Esophagus muscularis mucosa (tissue), 4 donors: ENCODE results near the gene ZSCAN18. TPM values are rescaled to one million over a fixed set of nuclear protein-coding genes. Genes with fewer than 3 reads are reported as not detected.
A peak's percentile ranks its signal among the peaks of the same experiment; 100 is the strongest.

Experiments
- DNase-seq: peaks from one replicate; pipeline ENCODE4 v3.0.0-alpha.2; 2017; ENCODE audit errors: extremely low spot score
- H3K27ac ChIP-seq, 4 donors: fragments of 200-600 bp; sonication (generic); replicated peaks in 1 of 4; 1 replicate in 3 of 4; 2 replicates in 1 of 4; pipeline ENCODE4 v1.5.1; 2016 to 2019; ENCODE audit warnings: mild to moderate bottlenecking in 1 of 4
- H3K27me3 ChIP-seq, 4 donors: fragments of 200-600 bp; sonication (generic); one replicate each; pipeline versions ENCODE4 v1.5.1 to v1.6.0; 2016 to 2019
- H3K36me3 ChIP-seq, 4 donors: fragments of 200-600 bp; sonication (generic); one replicate each; pipeline ENCODE4 v1.5.1; 2016 to 2019
- H3K4me1 ChIP-seq, 4 donors: fragments of 200-600 bp; sonication (generic); one replicate each; pipeline ENCODE4 v1.5.1; 2016 to 2019
- H3K4me3 ChIP-seq, 4 donors: fragments of 200-600 bp; sonication (generic); 1 replicate in 2 of 4; 2 replicates in 2 of 4; pipeline ENCODE4 v1.5.1; 2016 to 2019; ENCODE audit warnings: mild to moderate bottlenecking in 4 of 4, moderate library complexity in 1 of 4
- H3K9me3 ChIP-seq, 4 donors: fragments of 200-600 bp; sonication (generic); 1 replicate in 3 of 4; 2 replicates in 1 of 4; pipeline ENCODE4 v1.5.1; 2016 to 2019
- CTCF ChIP-seq, 3 experiments: fragments of 200-600 bp in 2 of 3; fragments of 450-650 bp in 1 of 3; sonication (generic) in 2 of 3; IDR thresholded peaks; one replicate each; pipeline ENCODE4 v1.5.1; 2017 to 2019; ENCODE audit warnings: antibody characterized with exemption in 3 of 3, mild to moderate bottlenecking in 2 of 3, moderate library complexity in 1 of 3
- EP300 ChIP-seq: sonication (generic); formaldehyde crosslinking; IDR thresholded peaks from one replicate; pipeline ENCODE4 v1.6.1; 2017; ENCODE audit warnings: antibody characterized with exemption
- POLR2A ChIP-seq: fragments of 450-650 bp; IDR thresholded peaks from one replicate; pipeline ENCODE4 v1.6.1; 2017; ENCODE audit warnings: antibody characterized with exemption, moderate library complexity, mild to moderate bottlenecking, low read depth
- POLR2AphosphoS5 ChIP-seq, 2 donors: sonication (generic); formaldehyde crosslinking; IDR thresholded peaks; one replicate each; pipeline ENCODE4 v1.6.1; 2017; ENCODE audit warnings: antibody characterized with exemption in 2 of 2
- WGBS: methylation state at CpG from one replicate; pipeline ENCODE4 v1.1.5; 2018; 5-methylcytosine and 5-hydroxymethylcytosine counted together
- intact Hi-C: fragments of 100-400 bp; cut with DNase I; formaldehyde crosslinking; loops from one replicate; pipeline ENCODE4 v1.15.1; 2023
- total RNA-seq, 4 donors: library from RNA; depleted of rRNA; stranded (reverse); fragments of >200 nt; gene quantifications; one replicate each; pipeline versions ENCODE4 v1.1.0 to v1.2.1, GENCODE V29; 2016

ZSCAN18 gene
- total RNA-seq, 4 donors from 2014 or later = 93.0 to 141 (median 124) TPM

GRCh38 chr19:58096884-58097283 is 1.1 kb downstream of the ZSCAN18 start:
- Histone ChIP-seq H3K27me3 (no peaks in the 10 kb centered on the region), H3K9me3 (peaks cover 0 to 24% (median 11%) of the 10 kb centered on the region in 4 donors), H3K27ac (peak overlapping the region in 3 of 4 donors; percentile 93 to 96 (median 96)), H3K36me3 (peaks cover 0 to 28% (median 3%) of the 10 kb centered on the region in 4 donors), H3K4me3 (peak overlapping the region; percentile 70 to 97 (median 76)), H3K4me1 (peaks cover 19 to 29% (median 27%) of the 10 kb centered on the region in 4 donors)
- intact Hi-C loops = loop anchor here (10.0 kb wide), 1 partner anchor 82 kb away; no protein-coding TSS in a partner anchor
- no peak for TF ChIP-seq CTCF (IDR thresholded peaks at IDR 0.05)
- TF ChIP-seq POLR2AphosphoS5 (IDR thresholded peaks at IDR 0.05) = no peak
- TF ChIP-seq POLR2A = no peak
- no peak for TF ChIP-seq EP300
- 84% methylated on average over 13 of the region's 13 CpGs for WGBS
- no peak for DNase-seq

GRCh38 chr19:58095328-58095727 is 2.7 kb downstream of the ZSCAN18 start:
- Histone ChIP-seq H3K4me3 (no peak overlapping the region), H3K4me1 (peaks cover 19 to 29% (median 27%) of the 10 kb centered on the region in 4 donors)
- intact Hi-C loops = loop anchor here (10.0 kb wide), 1 partner anchor 81 kb away; no protein-coding TSS in a partner anchor

DNA sequence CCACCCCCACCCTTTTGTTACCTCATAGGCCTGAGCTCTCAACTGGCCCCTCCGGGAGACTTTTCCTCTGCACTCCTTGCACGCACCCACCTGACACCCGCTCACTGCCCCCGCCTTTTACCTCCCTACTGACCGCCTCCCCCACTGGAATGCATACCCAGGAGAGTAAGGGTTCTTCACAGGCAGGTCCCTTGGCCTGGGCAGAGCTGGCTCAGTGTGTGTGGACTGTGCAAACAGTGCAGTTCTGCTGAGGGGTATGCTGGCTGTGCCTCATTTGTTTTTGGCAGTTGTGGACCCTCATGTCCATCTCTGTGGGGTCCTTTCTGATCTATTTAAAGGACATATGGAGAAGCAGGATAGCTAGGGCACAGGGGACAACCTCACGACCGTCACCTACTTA is 5.0 kb downstream of the ZSCAN18 start:
- TF ChIP-seq POLR2A (no peak), EP300 (no peak), POLR2AphosphoS5 (IDR thresholded peaks at IDR 0.05) (no peak), CTCF (IDR thresholded peaks at IDR 0.05) (no peak)
- WGBS = 92% methylated on average over 7 of the region's 7 CpGs
- intact Hi-C loops = loop anchor here (10.0 kb wide), 1 partner anchor 78 kb away; no protein-coding TSS in a partner anchor

More at GRCh38 chr19:58095328-58095727, 2.7 kb downstream of the ZSCAN18 start:
- no peak for TF ChIP-seq EP300
- TF ChIP-seq POLR2A = no peak
- no peak for TF ChIP-seq POLR2AphosphoS5 (IDR thresholded peaks at IDR 0.05)
- TF ChIP-seq CTCF (IDR thresholded peaks at IDR 0.05) = no peak
- no peak overlapping the region for H3K27ac ChIP-seq
- H3K9me3 ChIP-seq = peaks cover 0 to 26% (median 11%) of the 10 kb centered on the region in 4 donors
- DNase-seq = no peak
- WGBS = 100% methylated on average over 6 of the region's 10 CpGs
- H3K36me3 ChIP-seq = peaks cover 0 to 36% (median 3%) of the 10 kb centered on the region in 4 donors
- H3K27me3 ChIP-seq = no peaks in the 10 kb centered on the region

GRCh38 chr19:58091251-58091995 is 6.6 kb downstream of the ZSCAN18 start:
- no peaks in the 10 kb centered on the region for H3K27me3 ChIP-seq

More for the DNA sequence above, 5.0 kb downstream of the ZSCAN18 start:
- H3K36me3 ChIP-seq = peaks cover 7 to 54% (median 16%) of the 10 kb centered on the region in 4 donors
- peaks cover 12 to 24% (median 21%) of the 10 kb centered on the region in 4 donors for H3K4me1 ChIP-seq
- no peak overlapping the region for H3K27ac ChIP-seq
- H3K9me3 ChIP-seq = peaks cover 0 to 42% (median 17%) of the 10 kb centered on the region in 4 donors
- H3K27me3 ChIP-seq = no peaks in the 10 kb centered on the region
- DNase-seq = no peak
- no peak overlapping the region for H3K4me3 ChIP-seq

More at GRCh38 chr19:58091251-58091995, 6.6 kb downstream of the ZSCAN18 start:
- H3K4me3 ChIP-seq = no peak overlapping the region
- intact Hi-C loops = loop anchor here (10.0 kb wide), 1 partner anchor 77 kb away; no protein-coding TSS in a partner anchor
- H3K27ac ChIP-seq = no peak overlapping the region
- DNase-seq = no peak
- peaks cover 1 to 13% (median 10%) of the 10 kb centered on the region in 4 donors for H3K4me1 ChIP-seq
- WGBS = 65% methylated on average over 8 of the region's 11 CpGs
- H3K36me3 ChIP-seq = peaks cover 21 to 70% (median 32%) of the 10 kb centered on the region in 4 donors
- peaks cover 0 to 52% (median 23%) of the 10 kb centered on the region in 4 donors for H3K9me3 ChIP-seq
- TF ChIP-seq CTCF (IDR thresholded peaks at IDR 0.05) (no peak), POLR2AphosphoS5 (IDR thresholded peaks at IDR 0.05) (no peak), EP300 (no peak), POLR2A (no peak)
